ENCODE data around the gene ANO10. TPM values are rescaled to one million over a fixed set of nuclear protein-coding genes. Genes with fewer than 3 reads are reported as not detected.
A peak's percentile ranks its signal among the peaks of the same experiment; 100 is the strongest.

ANO10 gene
- total and polyA plus RNA-seq, 8 donors = 30.3 to 52.2 (median 35.4) TPM

- TF ChIP-seq CTCF (IDR thresholded peaks at IDR 0.05) = no peak
- Histone ChIP-seq H3K4me3 (no peak overlapping the region), H3K4me1 (no peaks in the 10 kb centered on the region), H3K9me3 (no peaks in the 10 kb centered on the region), H3K27me3 (no peaks in the 10 kb centered on the region), H3K36me3 (peaks cover 0 to 98% of the 10 kb centered on the region in 2 donors), H3K27ac (peak overlapping the region in 1 of 2 donors; percentile 38)
- DNase-seq (no peak), ATAC-seq (no peak)
- intact Hi-C loops (cut with DNase I) = no loop called here
Measured at GRCh38 chr3:43345877-43346276, 275.9 kb downstream of the ANO10 start.

GRCh38 chr3:43345246-43345645, 276.6 kb downstream of the ANO10 start:
- no peak for DNase-seq
- Histone ChIP-seq H3K27me3 (no peaks in the 10 kb centered on the region), H3K27ac (peak overlapping the region in 1 of 2 donors; percentile 38), H3K9me3 (no peaks in the 10 kb centered on the region), H3K4me3 (no peak overlapping the region), H3K36me3 (peaks cover 3 to 98% of the 10 kb centered on the region in 2 donors), H3K4me1 (no peaks in the 10 kb centered on the region)
- intact Hi-C loops (cut with DNase I) = no loop called here
- TF ChIP-seq CTCF (IDR thresholded peaks at IDR 0.05) = no peak
- ATAC-seq = no peak

GRCh38 chr3:43344520-43344919, 277.3 kb downstream of the ANO10 start:
- DNase-seq = no peak
- no peaks in the 10 kb centered on the region for H3K9me3 ChIP-seq
- H3K27me3 ChIP-seq = no peaks in the 10 kb centered on the region
- peak overlapping the region in 1 of 2 donors; percentile 38 for H3K27ac ChIP-seq
- TF ChIP-seq CTCF (IDR thresholded peaks at IDR 0.05) = no peak
- peaks cover 3 to 98% of the 10 kb centered on the region in 2 donors for H3K36me3 ChIP-seq
- ATAC-seq = no peak
- H3K4me3 ChIP-seq = no peak overlapping the region
- no peaks in the 10 kb centered on the region for H3K4me1 ChIP-seq
- intact Hi-C loops (cut with DNase I) = no loop called here

GRCh38 chr3:43343815-43344214, 278.0 kb downstream of the ANO10 start:
- intact Hi-C loops (cut with DNase I) = no loop called here
- Histone ChIP-seq H3K27me3 (no peaks in the 10 kb centered on the region), H3K9me3 (peaks cover 0 to 5% of the 10 kb centered on the region in 2 donors), H3K4me1 (no peaks in the 10 kb centered on the region), H3K27ac (no peak overlapping the region), H3K36me3 (peaks cover 3 to 98% of the 10 kb centered on the region in 2 donors), H3K4me3 (no peak overlapping the region)
- TF ChIP-seq CTCF (IDR thresholded peaks at IDR 0.05) = no peak
- DNase-seq (no peak), ATAC-seq (no peak)

GRCh38 chr3:43343185-43343584, 278.6 kb downstream of the ANO10 start:
- Histone ChIP-seq H3K9me3 (peaks cover 0 to 11% of the 10 kb centered on the region in 2 donors), H3K36me3 (peaks cover 3 to 98% of the 10 kb centered on the region in 2 donors), H3K27ac (no peak overlapping the region), H3K4me1 (no peaks in the 10 kb centered on the region), H3K27me3 (no peaks in the 10 kb centered on the region), H3K4me3 (no peak overlapping the region)
- intact Hi-C loops (cut with DNase I) = no loop called here
- no peak for ATAC-seq
- DNase-seq = no peak
- no peak for TF ChIP-seq CTCF (IDR thresholded peaks at IDR 0.05)

All from left lung (tissue), 10 donors.